ENCODE results near the gene KCNC3.

KCNC3 gene

DNA sequence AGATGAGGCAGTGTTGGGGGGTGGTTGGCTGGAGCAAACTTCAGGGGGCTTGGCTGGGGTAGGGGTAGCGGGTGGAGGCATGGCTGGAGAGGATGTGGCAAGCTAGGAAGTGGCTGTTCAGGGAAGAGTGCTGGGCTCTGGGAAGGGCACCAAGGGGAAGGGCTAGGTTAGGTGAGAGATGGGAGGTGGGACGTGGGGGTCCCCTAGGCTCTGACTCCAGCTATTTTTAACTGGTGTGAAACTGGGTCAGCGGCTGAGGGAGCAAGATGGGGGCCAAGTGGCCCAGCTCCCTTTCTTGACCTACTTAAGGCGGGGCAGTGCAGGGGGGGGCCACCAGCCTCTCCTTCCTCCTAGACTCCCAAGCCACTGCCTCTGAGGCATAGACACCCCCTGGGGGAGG lies 7.3 kb downstream of the KCNC3 start:
- Histone ChIP-seq H3K9ac (ENCODE audit: low read length) (no peak overlapping the region), H3K27ac (ENCODE audit: low read depth, low read length, poor library complexity, severe bottlenecking) (no peak overlapping the region), H3K4me3 (ENCODE audit: low read depth, low read length, poor library complexity, severe bottlenecking) (no peak overlapping the region), H3F3A (ENCODE audit: insufficient read depth, low read length) (no peaks in the 10 kb centered on the region), H3K36me3 (ENCODE audit: insufficient read depth, low read length) (0 out of 2 replicates have a peak, but pooled peaks cover 5% of the 10 kb centered on the region), H4K20me1 (ENCODE audit: insufficient read depth, low read length) (0 out of 2 replicates have a peak, but pooled peaks cover 2% of the 10 kb centered on the region), H3K9me3 (ENCODE audit: low read length) (no peaks in the 10 kb centered on the region), H3K27me3 (ENCODE audit: insufficient read depth, low read length) (peaks cover 8% of the 10 kb centered on the region; the same call in 1 of the 2 replicates), H3K4me1 (ENCODE audit: insufficient read depth, low read length, severe bottlenecking) (peaks cover 16% of the 10 kb centered on the region), H3K4me2 (ENCODE audit: low read length) (no peak overlapping the region), H3K79me2 (ENCODE audit: insufficient read depth, low read length) (no peaks in the 10 kb centered on the region), H2AFZ (ENCODE audit: low read length) (no peak overlapping the region), H3K9me2 (ENCODE audit: low read depth, low read length) (no peaks in the 10 kb centered on the region)
- TF ChIP-seq, protein P1, sequence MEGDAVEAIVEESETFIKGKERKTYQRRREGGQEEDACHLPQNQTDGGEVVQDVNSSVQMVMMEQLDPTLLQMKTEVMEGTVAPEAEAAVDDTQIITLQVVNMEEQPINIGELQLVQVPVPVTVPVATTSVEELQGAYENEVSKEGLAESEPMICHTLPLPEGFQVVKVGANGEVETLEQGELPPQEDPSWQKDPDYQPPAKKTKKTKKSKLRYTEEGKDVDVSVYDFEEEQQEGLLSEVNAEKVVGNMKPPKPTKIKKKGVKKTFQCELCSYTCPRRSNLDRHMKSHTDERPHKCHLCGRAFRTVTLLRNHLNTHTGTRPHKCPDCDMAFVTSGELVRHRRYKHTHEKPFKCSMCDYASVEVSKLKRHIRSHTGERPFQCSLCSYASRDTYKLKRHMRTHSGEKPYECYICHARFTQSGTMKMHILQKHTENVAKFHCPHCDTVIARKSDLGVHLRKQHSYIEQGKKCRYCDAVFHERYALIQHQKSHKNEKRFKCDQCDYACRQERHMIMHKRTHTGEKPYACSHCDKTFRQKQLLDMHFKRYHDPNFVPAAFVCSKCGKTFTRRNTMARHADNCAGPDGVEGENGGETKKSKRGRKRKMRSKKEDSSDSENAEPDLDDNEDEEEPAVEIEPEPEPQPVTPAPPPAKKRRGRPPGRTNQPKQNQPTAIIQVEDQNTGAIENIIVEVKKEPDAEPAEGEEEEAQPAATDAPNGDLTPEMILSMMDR (IDR thresholded peaks at IDR 0.05; ENCODE audit: low read length): no peak
- no peak for TF ChIP-seq EZH2 (IDR thresholded peaks at IDR 0.05; ENCODE audit: borderline replicate concordance, low read length)

DNA sequence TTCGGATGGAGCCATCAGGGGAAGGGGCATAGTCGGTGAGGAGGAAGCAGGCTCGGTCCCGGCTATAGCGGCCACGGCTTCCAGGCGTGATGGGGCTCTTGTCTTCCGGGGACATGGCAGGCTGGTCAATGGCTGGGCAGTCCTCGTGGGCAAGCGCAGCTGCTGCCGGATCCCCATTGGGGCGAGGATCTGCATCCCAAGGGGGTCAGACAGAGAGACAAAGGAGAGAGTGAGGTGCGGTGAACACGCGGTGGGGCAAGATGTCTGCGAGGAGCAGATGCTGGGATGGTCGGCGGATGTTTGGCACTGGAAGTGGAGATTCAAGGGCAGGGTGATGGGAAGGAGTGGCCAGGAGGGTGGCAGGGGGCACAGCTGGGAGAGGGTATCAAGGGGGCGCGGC lies 8.6 kb downstream of the KCNC3 start:
- Histone ChIP-seq H3K79me2 (ENCODE audit: insufficient read depth, low read length) (no peaks in the 10 kb centered on the region), H3K4me1 (ENCODE audit: insufficient read depth, low read length, severe bottlenecking) (peaks cover 4% of the 10 kb centered on the region), H4K20me1 (ENCODE audit: insufficient read depth, low read length) (0 out of 2 replicates have a peak, but pooled peaks cover 2% of the 10 kb centered on the region), H3K9me3 (ENCODE audit: low read length) (no peaks in the 10 kb centered on the region), H3K27me3 (ENCODE audit: insufficient read depth, low read length) (no peaks in the 10 kb centered on the region), H2AFZ (ENCODE audit: low read length) (no peak overlapping the region), H3K9ac (ENCODE audit: low read length) (no peak overlapping the region), H3K36me3 (ENCODE audit: insufficient read depth, low read length) (0 out of 2 replicates have a peak, but pooled peaks cover 5% of the 10 kb centered on the region), H3F3A (ENCODE audit: insufficient read depth, low read length) (no peaks in the 10 kb centered on the region), H3K4me2 (ENCODE audit: low read length) (no peak overlapping the region), H3K27ac (ENCODE audit: low read depth, low read length, poor library complexity, severe bottlenecking) (no peak overlapping the region), H3K9me2 (ENCODE audit: low read depth, low read length) (no peaks in the 10 kb centered on the region), H3K4me3 (ENCODE audit: low read depth, low read length, poor library complexity, severe bottlenecking) (no peak overlapping the region)
- TF ChIP-seq EZH2 (IDR thresholded peaks at IDR 0.05; ENCODE audit: borderline replicate concordance, low read length): no peak
- TF ChIP-seq, protein P1 (IDR thresholded peaks at IDR 0.05; ENCODE audit: low read length): no peak

DNA sequence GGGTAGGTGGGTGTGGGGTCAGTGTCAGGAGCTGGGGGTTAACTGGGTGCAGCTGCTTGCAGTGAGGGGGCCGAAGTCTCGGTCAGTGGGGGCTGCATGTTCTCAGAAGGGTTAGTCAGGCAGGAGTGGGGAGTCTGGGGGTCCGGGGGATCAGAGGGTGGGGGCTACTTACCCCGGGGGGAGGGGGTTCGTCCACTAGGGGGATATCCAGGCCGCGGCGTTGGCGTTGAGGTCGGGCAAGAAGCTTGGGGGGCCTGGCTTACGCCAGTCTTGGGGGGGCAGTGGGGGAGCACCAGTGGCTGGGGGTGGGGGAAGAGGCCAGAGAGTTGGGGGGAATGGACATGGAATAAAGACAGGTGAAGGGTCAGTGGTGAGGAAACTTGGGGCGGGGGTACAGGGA lies 9.1 kb downstream of the KCNC3 start:
- H2AFZ ChIP-seq (ENCODE audit: low read length): no peak overlapping the region
- no peak overlapping the region for H3K27ac ChIP-seq (ENCODE audit: low read depth, low read length, poor library complexity, severe bottlenecking)
- H3K4me3 ChIP-seq (ENCODE audit: low read depth, low read length, poor library complexity, severe bottlenecking): no peak overlapping the region
- no peaks in the 10 kb centered on the region for H3K9me2 ChIP-seq (ENCODE audit: low read depth, low read length)
- H3K36me3 ChIP-seq (ENCODE audit: insufficient read depth, low read length): 0 out of 2 replicates have a peak, but pooled peaks cover 5% of the 10 kb centered on the region
- no peaks in the 10 kb centered on the region for H3F3A ChIP-seq (ENCODE audit: insufficient read depth, low read length)
- no peak overlapping the region for H3K4me2 ChIP-seq (ENCODE audit: low read length)
- no peaks in the 10 kb centered on the region for H3K9me3 ChIP-seq (ENCODE audit: low read length)
- H3K9ac ChIP-seq (ENCODE audit: low read length): no peak overlapping the region
- no peaks in the 10 kb centered on the region for H3K79me2 ChIP-seq (ENCODE audit: insufficient read depth, low read length)
- no peaks in the 10 kb centered on the region for H4K20me1 ChIP-seq (ENCODE audit: insufficient read depth, low read length)
- TF ChIP-seq EZH2 (IDR thresholded peaks at IDR 0.05; ENCODE audit: borderline replicate concordance, low read length): no peak
- TF ChIP-seq, protein P1 (IDR thresholded peaks at IDR 0.05; ENCODE audit: low read length): no peak
- H3K4me1 ChIP-seq (ENCODE audit: insufficient read depth, low read length, severe bottlenecking): no peaks in the 10 kb centered on the region
- no peaks in the 10 kb centered on the region for H3K27me3 ChIP-seq (ENCODE audit: insufficient read depth, low read length)
